DND-41 (cell line): Measurements from ENCODE around the gene ADAMTS13.

Source experiments
- ATAC-seq: fragments of 200-7000 bp; cut with Tn5 transposase; 3 replicates; pipeline ENCODE4 v1.9.1; 2021; ENCODE audit warnings: low read depth; ENCODE audit not compliant: insufficient read depth
- DNase-seq: peaks from one replicate; pipeline ENCODE4 v3.0.0-alpha.2; 2020
- H2AFZ ChIP-seq: 2 replicates; pipeline ENCODE4 v1.6.0; 2012; ENCODE audit warnings: low read depth, low read length
- H3K27ac ChIP-seq: 2 replicates; pipeline ENCODE4 v1.5.1; 2012; ENCODE audit warnings: low read length, inconsistent platforms
- H3K27me3 ChIP-seq: fragments of 200-600 bp; sonication (generic); 2 replicates; pipeline ENCODE4 v1.6.0; 2012; ENCODE audit warnings: low read length, mild to moderate bottlenecking, inconsistent platforms; ENCODE audit not compliant: insufficient read depth, poor library complexity
- H3K36me3 ChIP-seq: 2 replicates; pipeline ENCODE4 v1.5.1; 2012; ENCODE audit warnings: low read length, inconsistent platforms; ENCODE audit not compliant: insufficient read depth
- H3K4me1 ChIP-seq: 2 replicates; pipeline ENCODE4 v1.5.1; 2012; ENCODE audit warnings: mild to moderate bottlenecking, low read length; ENCODE audit not compliant: insufficient read depth
- H3K4me2 ChIP-seq: 2 replicates; pipeline ENCODE4 v1.6.0; 2012; ENCODE audit warnings: mild to moderate bottlenecking, moderate library complexity, low read length, inconsistent platforms; ENCODE audit not compliant: insufficient read depth
- H3K4me3 ChIP-seq, 2 experiments: fragments of 200-600 bp in 1 of 2; shearing (Covaris generic) in 1 of 2; 2 replicates each; pipeline ENCODE4 v1.5.1; 2012 to 2016; ENCODE audit warnings: inconsistent platforms in 2 of 2, low read length in 2 of 2, mild to moderate bottlenecking in 2 of 2, low read depth in 1 of 2, moderate library complexity in 1 of 2
- H3K79me2 ChIP-seq: 2 replicates; pipeline ENCODE4 v1.6.0; 2012; ENCODE audit warnings: low read length, inconsistent platforms; ENCODE audit not compliant: insufficient read depth
- H3K9ac ChIP-seq: 2 replicates; pipeline ENCODE4 v1.6.0; 2012; ENCODE audit warnings: low read depth, mild to moderate bottlenecking, inconsistent platforms, low read length, moderate library complexity
- H3K9me3 ChIP-seq: 2 replicates; pipeline ENCODE4 v1.5.1; 2012; ENCODE audit warnings: low read length, moderate library complexity, mild to moderate bottlenecking, inconsistent platforms; ENCODE audit not compliant: insufficient read depth, severe bottlenecking
- H4K20me1 ChIP-seq: 2 replicates; pipeline ENCODE4 v1.6.0; 2012; ENCODE audit warnings: low read length; ENCODE audit not compliant: insufficient read depth
- EZH2 ChIP-seq: IDR thresholded peaks from 3 replicates; pipeline ENCODE4 v1.6.1; 2012; ENCODE audit warnings: borderline replicate concordance, low read depth, mild to moderate bottlenecking, moderate library complexity, low read length, inconsistent platforms; ENCODE audit not compliant: severe bottlenecking
- TF ChIP-seq, protein P1 (sequence below): IDR thresholded peaks from 2 replicates; pipeline ENCODE4 v1.5.1; 2012; ENCODE audit warnings: borderline replicate concordance, low read length, moderate library complexity, mild to moderate bottlenecking; ENCODE audit not compliant: poor library complexity, severe bottlenecking; ENCODE audit errors: extremely low read depth

The ADAMTS13 gene

DNA sequence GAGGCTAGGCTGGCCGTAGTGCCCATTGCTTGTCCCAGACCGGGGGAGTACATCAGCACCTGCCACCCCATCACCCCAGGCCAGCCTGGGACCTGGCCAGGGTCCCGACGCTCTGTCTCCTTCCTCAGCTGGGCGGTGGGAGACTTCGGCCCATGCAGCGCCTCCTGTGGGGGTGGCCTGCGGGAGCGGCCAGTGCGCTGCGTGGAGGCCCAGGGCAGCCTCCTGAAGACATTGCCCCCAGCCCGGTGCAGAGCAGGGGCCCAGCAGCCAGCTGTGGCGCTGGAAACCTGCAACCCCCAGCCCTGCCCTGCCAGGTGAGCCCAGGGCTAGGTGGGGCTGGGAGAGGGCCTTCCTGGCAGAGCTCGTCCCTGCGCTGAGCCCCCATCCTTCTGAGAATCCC lies 21.1 kb downstream of the ADAMTS13 start:
- H3K4me3 ChIP-seq, result no peak overlapping the region
- no peaks in the 10 kb centered on the region for H3K27me3 ChIP-seq
- H3K9me3 ChIP-seq, result no peaks in the 10 kb centered on the region
- no peak overlapping the region for H3K9ac ChIP-seq
- H2AFZ ChIP-seq, result no peak overlapping the region
- H3K79me2 ChIP-seq, result no peaks in the 10 kb centered on the region
- no peaks in the 10 kb centered on the region for H3K36me3 ChIP-seq
- H3K4me2 ChIP-seq, result no peak overlapping the region
- no peak for DNase-seq
- H3K4me1 ChIP-seq, result no peaks in the 10 kb centered on the region
- TF ChIP-seq, protein P1, sequence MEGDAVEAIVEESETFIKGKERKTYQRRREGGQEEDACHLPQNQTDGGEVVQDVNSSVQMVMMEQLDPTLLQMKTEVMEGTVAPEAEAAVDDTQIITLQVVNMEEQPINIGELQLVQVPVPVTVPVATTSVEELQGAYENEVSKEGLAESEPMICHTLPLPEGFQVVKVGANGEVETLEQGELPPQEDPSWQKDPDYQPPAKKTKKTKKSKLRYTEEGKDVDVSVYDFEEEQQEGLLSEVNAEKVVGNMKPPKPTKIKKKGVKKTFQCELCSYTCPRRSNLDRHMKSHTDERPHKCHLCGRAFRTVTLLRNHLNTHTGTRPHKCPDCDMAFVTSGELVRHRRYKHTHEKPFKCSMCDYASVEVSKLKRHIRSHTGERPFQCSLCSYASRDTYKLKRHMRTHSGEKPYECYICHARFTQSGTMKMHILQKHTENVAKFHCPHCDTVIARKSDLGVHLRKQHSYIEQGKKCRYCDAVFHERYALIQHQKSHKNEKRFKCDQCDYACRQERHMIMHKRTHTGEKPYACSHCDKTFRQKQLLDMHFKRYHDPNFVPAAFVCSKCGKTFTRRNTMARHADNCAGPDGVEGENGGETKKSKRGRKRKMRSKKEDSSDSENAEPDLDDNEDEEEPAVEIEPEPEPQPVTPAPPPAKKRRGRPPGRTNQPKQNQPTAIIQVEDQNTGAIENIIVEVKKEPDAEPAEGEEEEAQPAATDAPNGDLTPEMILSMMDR, result no peak
- no peak for TF ChIP-seq EZH2
- H3K27ac ChIP-seq, result no peak overlapping the region
- ATAC-seq, result no peak
- no peaks in the 10 kb centered on the region for H4K20me1 ChIP-seq

DNA sequence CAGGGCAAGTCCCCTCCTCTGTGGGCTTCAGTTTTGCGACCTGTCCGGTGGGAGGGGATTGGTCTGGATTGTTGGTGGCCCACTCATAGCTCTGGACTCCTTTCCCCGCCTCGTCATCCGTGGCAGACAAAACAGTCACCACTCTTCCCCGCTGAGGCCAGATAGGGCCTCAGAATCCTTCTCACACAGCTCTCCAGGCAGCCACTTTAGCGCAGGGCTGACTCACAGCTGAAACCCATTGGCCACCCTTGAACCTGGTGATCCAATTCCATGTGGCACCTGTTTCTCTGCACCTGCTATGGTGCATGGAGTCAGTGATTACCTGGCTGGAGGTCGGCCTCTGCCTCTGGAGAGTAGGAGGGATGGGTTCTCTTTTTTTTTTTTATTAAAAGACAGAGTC lies 21.8 kb downstream of the ADAMTS13 start:
- TF ChIP-seq, protein P1, result no peak
- TF ChIP-seq EZH2, result no peak
- Histone ChIP-seq H2AFZ (no peak overlapping the region), H3K9ac (no peak overlapping the region), H3K4me2 (no peak overlapping the region), H3K9me3 (no peaks in the 10 kb centered on the region), H3K79me2 (no peaks in the 10 kb centered on the region), H3K4me1 (no peaks in the 10 kb centered on the region), H3K27me3 (no peaks in the 10 kb centered on the region), H4K20me1 (no peaks in the 10 kb centered on the region), H3K36me3 (no peaks in the 10 kb centered on the region), H3K27ac (no peak overlapping the region), H3K4me3 (no peak overlapping the region)
- DNase-seq, result no peak
- ATAC-seq, result no peak

DNA sequence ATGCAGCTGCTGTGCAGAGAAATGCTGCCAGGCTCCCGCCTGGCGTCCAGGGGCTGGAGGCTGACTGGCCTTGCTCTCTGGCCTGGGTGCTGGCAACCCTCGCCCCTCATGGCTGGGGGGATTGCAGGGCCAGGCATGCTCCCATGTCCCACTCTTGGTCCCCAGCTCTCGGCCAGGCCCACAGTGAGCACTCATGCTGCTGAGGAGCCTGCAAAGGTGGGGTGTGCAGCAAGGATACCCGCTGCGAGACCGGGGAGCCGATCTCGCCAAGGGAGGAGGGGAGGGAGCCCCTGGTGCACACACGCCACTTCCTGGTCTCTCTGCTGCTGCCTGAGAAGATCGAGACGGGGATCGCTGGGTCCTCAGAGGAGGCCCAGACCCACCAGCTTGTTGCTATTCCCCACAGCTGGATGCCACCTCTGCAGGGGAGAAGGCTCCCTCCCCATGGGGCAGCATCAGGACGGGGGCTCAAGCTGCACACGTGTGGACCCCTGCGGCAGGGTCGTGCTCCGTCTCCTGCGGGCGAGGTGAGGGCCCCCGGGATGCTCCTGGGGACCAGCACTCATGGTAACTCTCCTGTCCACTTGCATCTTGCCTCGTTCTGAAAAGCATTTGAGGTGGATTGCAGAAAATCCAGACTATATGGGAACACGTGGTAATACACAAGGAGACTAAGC lies 23.3 kb downstream of the ADAMTS13 start:
- no peaks in the 10 kb centered on the region for H4K20me1 ChIP-seq
- no peaks in the 10 kb centered on the region for H3K79me2 ChIP-seq
- no peak overlapping the region for H3K9ac ChIP-seq
- no peaks in the 10 kb centered on the region for H3K9me3 ChIP-seq
- H3K27me3 ChIP-seq, result no peaks in the 10 kb centered on the region
- H2AFZ ChIP-seq, result no peak overlapping the region
- TF ChIP-seq EZH2, result no peak
- TF ChIP-seq, protein P1, result no peak
- no peaks in the 10 kb centered on the region for H3K4me1 ChIP-seq
- ATAC-seq (no peak), DNase-seq (no peak)
- H3K4me2 ChIP-seq, result no peak overlapping the region
- no peaks in the 10 kb centered on the region for H3K36me3 ChIP-seq
- H3K4me3 ChIP-seq, result no peak overlapping the region
- H3K27ac ChIP-seq, result no peak overlapping the region
